Testis (tissue), 2 donors: ENCODE measurements around the gene ZW10.
"Not testable (repeated sequence)": the region's sequence is repeated elsewhere in the genome, so short reads cannot be mapped to it uniquely, and the experiment has no call there.

ENCODE experiments used
- CTCF ChIP-seq, 3 experiments: fragments of 450-650 bp in 2 of 3; fragments of 200-600 bp in 1 of 3; sonication (generic) in 1 of 3; IDR thresholded peaks; one replicate each; pipeline ENCODE4 v1.5.1; 2016 to 2019; ENCODE audit warnings: antibody characterized with exemption in 3 of 3, mild to moderate bottlenecking in 2 of 3, moderate library complexity in 1 of 3
- POLR2A ChIP-seq: fragments of 450-650 bp; IDR thresholded peaks from one replicate; pipeline ENCODE4 v1.6.1; 2017; ENCODE audit warnings: antibody characterized with exemption, mild to moderate bottlenecking, moderate library complexity

DNA sequence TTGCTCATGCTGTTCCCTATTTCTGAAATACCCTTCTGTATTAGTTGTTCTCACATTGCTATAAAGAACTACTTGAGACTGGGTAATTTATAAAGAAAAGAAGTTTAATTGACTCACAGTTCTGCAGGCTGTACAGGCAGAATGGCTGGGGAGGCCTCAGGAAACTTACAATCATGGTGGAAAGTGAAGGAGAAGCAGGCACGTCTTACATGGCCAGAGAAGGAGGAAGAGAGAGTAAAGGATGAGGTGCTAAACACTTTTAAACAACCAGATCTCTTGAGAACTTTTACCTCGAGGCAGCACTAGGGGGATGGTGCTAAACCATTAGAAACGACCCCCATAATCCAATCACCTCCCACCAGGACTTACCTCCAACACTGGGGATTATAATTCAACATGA, 53.0 kb downstream of the ZW10 start:
- TF ChIP-seq CTCF (IDR thresholded peaks at IDR 0.05); POLR2A: not testable (repeated sequence)
